HG03060 (cell line): Measurements from ENCODE around the gene COL5A1.

Experiments used
- ATAC-seq: cut with Tn5 transposase; IDR thresholded peaks from one replicate; pipeline ENCODE4 v1.9.1; 2021; ENCODE audit warnings: low read depth, moderate number of reproducible peaks; ENCODE audit not compliant: unreplicated experiment

The COL5A1 gene

DNA sequence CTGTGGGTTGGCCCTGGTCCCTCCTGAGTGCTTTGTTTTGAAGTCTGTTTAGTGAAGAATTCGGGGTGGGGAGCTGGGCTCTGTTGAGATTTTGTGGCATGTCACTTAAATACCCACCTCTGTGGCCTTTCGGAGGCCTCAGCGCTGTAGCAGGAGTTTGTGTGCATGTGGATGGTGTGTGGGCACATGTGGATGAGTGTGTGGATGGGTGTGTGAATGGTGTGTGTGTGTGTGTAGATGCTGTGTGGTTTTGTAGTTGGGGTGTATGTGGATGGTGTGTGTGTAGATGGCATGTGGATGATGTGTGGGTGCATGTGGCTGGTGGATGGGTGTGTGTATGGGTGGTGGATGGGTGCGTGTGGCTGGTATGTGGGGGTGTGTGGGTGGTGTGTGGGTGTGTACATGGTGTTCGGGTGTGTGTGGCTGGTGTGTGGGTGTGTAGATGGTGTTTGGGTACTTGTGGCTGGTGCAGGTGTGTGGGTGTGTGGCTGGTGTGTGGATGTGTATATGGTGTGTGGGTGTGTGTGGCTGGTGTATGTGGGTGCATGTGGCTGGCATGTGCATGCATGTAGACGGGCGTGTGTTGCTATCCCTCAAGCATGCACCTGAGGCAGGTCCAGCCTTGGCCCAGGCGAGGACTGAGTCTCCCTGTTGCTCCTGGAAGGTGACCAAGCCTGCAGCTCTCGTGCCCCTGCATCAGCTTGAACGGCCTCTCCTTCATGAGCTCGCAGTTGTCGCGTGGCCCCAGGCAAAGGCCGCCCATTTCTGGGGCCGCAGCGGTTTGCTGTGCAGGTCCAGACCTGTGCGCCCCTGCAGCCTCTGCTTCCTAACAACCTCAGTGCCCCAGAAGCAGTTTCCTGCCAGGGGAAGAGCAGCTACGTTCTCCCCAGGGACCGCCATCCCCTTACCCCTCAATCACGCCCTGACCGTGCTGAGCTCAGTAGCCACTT is 185.0 kb downstream of the COL5A1 start:
- ATAC-seq: no peak

DNA sequence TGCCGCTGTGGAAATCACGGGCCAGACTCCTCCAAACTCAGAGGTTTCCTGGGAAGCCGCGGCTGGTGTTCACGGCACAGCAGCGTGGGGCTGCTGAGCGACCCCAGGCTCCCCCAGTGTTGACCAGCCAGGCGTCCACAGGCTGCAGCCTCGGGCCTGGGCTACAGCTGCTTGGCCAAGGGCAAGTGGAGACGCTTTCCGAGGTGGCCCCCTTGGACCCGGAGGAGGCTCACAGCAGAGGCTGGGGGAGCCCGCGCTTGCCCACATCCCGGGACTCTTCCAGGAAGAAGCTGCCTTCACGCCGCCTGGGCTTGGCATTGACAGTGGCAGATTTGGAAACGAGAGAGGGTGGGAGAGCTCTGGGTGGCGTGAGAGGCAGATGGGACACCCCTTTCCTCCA is 186.0 kb downstream of the COL5A1 start:
- no peak for ATAC-seq

DNA sequence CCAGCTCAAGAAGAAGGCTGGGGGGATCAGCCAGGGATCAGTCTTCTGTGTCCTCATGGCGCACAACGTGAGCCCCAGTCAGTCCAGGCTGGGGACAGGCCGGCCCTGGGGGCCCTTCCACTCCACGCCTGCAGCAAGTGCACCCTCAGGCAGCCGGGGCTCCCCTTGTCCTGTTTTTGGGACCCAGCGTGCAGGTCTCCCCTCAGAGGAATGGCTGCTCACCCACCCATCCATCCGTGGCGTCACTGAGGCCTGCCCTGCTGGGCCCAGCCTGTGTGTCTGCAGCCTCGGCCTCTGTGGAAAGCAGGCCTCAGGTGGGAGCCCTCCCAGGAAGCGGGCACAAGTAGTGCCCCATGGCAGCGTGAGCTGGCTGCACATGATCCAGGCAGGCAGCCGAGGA is 186.4 kb downstream of the COL5A1 start:
- ATAC-seq: no peak

DNA sequence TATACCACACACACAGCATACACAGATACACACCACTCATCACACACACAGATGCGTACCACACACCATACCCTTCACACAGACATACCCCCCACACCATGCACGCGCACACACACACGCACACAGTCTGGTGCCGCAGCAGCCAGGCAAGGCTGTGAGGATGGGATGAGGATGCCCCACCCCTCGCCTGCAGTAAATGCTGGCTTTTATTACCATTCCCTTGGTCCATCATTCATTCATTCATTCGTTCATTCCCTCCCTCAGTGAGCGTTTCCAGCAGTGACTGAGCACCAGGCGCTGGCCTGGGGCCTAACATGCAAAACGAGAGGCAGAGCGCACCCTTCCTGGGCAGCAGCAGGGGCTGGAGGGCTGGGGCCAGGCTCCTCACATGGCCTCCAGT is 187.3 kb downstream of the COL5A1 start:
- no peak for ATAC-seq

DNA sequence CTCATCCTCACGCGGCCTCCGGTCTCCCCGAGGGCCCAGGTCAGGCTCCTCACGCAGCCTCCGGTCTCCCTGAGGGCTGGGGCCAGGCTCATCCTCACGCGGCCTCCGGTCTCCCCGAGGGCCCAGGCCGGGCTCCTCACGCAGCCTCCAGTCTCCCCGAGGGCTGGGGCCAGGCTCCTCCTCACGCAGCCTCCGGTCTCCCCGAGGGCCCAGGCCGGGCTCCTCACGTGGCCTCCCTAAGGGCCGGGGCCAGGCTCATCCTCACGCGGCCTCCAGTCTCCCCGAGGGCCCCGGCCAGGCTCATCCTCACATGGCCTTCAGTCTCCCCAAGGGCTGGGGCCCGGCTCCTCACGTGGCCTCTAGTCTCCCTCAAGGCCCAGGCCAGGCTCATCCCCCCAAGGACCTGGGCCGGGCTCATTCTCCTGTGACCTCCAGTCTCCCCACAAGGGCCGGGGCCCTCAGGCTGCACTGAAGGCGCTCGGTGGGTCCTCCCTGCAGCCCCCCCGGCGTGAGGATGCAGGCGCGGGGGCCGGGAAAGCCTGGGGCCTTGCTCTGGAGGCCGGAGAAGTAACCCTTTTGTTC is 187.8 kb downstream of the COL5A1 start:
- ATAC-seq: no peak

DNA sequence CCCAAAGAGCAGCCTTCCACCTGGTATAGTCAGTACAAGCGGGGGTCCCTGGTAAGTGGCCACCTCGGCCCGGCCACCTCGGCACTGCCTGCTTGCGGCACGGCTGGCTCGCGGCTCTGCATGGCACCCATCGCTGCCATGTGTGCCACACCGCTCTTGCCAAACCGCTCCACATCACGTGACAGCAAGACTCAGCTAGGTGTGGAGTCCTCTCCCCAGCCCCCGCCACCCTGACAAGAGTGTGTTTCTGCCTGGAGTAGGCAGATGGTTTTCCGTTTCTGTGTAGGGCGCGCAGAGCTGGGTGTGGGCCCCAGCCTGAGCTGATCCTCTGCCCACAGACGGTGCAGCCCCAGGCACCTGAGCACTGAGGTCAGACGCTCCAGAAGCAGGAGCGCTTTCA is 188.5 kb downstream of the COL5A1 start:
- ATAC-seq: no peak

DNA sequence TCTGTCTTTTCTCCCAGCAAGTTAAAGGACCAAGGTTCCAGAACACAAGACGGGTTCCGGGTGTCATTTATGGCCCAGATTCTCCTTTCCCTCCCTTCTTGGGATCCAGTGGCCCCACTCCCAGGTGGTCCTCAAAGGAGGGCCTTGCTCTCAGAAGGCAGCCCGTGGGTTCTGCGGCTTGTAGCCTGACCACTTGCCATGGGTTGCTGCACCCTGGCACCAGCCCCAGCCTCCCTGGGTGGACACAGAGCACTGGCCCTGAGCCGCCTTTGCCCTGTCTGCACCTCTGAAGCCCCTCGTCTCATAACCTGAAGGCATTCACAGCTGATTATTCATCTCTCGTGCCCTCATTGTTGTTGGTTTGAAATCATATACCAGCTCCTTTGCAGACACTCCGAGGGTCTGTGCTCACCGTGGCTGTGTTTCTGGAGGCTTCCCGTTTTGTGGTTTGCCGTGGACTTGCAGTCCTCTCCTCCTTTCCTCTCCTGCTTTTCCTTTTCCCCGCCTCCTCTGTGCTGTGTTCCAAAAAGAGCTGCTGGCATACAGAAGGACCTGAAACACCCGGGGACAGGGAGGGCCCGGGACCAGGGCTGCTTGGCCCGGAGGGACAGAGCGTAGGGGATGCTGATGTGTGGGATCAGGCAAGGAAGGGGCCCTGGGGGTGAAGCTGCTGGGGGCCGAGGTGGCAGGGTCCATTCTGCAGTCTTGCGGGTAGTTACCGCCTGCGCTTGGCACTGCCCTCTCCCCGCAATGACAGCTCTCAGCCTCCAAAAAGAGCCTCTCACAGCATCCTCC is 189.5 kb downstream of the COL5A1 start:
- ATAC-seq: no peak

DNA sequence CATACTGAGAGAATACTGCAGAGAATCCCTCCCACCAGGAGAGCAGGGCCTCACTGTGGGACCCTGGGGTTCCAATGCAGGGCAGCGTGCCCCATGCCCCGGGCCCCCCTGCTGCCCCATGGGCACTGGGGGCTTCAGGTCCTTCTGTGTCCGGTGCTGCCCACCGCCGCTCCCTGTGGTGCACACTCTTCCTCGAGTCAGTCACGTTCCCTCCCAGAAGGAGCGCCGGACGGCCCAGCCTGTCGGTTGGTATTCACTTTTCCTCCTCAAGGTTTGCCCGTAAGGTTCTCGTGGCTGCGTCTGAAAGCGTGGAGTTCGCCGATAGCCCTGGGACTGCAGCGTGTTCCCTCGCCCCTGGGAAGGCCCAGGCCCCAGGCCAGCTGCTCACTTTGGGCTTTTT is 190.9 kb downstream of the COL5A1 start:
- no peak for ATAC-seq

DNA sequence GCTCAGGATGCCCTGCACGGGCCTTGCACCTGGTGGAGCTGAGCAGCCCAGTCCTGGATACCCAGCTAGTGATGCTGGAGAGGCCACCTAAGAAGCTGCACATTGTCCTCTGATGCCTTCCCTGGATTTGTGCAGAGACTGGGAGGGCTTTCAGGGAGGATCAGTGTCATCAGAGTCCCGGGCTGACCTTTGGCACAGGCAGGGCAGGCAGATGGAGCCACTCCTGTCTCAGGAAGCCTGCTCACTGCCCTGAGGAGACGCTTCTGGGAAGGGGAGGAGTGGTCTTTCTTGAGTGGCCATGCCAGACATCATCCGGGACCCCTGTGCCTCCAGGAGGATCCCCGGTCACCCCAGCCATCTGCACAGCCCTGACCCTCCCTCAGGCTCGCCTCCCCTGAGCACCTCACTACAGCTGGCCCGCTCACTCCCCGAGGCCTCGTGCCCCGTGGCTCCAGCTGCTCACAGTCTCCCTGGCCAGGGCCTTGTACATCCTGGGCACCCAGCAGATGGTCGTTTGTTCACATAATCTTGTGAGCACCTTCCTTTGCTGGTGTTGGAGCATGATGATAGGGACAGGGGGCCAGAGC is 191.8 kb downstream of the COL5A1 start:
- ATAC-seq: no peak

DNA sequence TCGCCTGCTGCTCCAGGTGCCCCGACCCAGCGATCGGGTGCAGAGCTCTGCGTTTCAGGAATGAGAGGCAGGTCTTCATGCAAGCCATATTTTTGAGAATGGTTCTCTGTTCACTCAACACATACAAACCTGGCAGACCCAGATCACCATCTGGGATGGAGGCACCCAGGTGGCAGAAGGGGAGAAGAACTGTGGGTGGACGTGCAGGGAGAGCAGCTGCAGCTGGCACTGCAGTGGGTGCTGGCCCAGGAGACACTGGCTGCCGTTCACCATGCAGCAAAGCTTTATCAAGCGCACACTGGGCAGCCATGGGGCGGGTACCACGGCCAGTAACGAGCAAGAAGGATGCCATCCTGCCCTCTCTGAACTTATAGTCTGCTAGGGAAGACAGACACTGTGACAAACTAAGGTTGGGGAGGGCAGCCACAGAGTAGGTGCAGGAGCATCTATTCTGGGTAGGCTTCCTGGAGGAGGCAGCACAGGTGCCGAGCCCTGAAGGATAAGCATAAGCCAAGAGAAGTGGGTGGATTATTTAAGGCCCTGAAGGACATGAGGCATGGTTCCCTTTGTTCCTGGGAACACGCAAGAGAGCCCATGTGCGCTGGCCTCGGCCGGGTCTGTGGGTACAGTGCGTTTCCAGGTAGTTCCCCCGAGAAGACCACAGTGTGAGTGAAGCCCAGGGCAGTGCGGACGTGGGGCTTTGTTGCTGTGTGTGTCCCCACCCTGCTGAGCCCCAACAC is 192.8 kb downstream of the COL5A1 start:
- no peak for ATAC-seq

DNA sequence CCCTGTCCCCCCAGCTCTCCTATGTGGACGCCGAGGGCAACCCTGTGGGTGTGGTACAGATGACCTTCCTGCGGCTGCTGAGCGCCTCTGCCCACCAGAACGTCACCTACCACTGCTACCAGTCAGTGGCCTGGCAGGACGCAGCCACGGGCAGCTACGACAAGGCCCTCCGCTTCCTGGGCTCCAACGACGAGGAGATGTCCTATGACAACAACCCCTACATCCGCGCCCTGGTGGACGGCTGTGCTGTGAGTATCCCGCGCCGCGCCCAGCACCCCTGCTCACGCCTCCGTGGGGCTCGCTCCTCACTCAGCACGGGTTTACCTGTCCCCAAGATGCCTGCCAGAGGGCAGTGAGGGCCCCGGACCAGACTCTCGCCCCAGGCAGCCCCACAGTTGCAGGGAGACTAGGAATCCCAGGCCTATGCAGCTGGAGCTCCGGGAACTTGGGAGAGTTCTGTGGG is 193.4 kb downstream of the COL5A1 start:
- no peak for ATAC-seq

DNA sequence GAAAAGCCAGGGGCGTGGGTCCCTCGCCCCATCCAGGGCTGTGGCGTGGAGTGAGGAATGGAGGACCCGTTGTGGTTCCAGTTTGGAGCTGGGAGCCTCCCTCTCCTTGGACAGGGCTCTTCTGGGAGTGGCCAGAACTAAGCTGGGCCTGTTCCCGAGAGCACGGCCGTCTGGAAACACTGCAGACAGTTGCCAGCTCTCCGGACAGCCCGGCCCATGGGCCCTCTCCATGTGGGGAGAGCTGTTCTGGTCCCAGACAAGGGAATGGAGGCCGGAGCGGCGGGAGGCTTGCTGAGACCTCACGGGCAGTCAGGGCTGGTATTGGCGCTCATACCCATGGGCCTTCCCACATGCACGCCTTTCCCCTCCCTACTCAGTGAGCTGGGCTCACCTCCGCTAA is 193.8 kb downstream of the COL5A1 start:
- ATAC-seq: no peak

DNA sequence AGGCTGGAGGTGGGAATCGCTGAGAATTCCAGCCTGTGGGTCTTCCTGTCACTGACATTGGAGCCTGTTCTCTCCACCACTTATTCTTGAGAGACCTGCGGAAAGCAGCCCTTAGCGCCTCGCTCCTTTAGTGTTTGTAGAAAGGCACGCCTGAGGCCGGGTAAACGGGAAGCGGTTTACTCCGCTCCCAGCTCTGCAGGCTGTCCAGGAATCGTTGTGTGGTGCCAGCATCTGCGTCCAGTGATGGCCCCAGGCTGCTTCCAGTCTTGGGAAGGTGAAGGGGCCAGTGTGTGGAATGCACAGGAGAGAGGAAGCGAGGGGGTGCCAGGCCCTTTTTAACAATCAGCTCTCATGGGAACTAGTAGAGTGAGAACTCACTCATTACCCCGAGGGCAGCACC is 194.4 kb downstream of the COL5A1 start:
- ATAC-seq: no peak

DNA sequence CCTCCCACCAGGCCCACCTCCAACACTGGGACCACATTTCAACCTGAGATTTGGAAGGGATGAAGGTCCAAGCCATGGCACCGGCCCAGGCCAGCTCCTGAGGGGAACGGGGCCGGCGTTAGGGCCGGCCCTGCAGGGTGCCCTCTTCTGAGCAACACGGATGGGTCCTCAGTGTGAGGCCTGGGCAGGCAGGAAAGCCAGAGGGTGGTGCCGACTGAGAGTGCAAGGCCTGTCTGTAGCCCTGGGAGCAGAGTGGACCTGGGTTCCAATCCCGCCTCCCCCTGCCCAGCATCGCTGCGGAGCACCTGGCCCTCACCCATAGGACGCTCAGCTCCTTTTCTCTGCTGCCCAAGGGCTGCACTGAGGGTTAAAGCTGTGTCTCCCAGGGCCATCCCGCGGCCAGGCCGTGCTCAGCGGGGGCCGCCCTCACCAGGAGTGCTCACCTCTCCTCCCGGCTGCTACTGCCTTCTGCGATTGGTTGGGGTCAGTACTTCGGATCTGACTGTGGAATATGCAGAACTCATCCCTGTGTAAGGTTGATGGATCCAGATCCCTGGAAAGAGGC is 194.9 kb downstream of the COL5A1 start:
- ATAC-seq: no peak

DNA sequence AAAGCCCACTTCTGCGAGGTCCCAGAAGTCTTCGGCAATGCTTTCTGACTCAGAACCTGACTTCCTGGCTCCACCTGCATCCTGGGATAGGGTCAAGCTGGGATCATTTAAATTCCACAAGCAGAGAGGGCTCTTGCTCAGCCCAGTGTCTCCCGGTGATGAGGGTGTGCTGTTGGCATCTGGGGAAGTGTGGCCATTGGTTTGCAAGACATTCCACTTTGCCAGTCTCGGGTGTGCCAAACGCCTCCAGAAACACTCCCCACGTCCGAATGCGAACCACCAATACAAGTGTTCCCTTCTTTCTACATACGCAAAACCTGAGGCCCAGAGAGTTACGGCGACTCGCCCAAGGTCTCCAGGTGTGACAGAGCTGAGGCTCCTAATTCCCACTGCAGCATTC is 195.9 kb downstream of the COL5A1 start:
- ATAC-seq: no peak

DNA sequence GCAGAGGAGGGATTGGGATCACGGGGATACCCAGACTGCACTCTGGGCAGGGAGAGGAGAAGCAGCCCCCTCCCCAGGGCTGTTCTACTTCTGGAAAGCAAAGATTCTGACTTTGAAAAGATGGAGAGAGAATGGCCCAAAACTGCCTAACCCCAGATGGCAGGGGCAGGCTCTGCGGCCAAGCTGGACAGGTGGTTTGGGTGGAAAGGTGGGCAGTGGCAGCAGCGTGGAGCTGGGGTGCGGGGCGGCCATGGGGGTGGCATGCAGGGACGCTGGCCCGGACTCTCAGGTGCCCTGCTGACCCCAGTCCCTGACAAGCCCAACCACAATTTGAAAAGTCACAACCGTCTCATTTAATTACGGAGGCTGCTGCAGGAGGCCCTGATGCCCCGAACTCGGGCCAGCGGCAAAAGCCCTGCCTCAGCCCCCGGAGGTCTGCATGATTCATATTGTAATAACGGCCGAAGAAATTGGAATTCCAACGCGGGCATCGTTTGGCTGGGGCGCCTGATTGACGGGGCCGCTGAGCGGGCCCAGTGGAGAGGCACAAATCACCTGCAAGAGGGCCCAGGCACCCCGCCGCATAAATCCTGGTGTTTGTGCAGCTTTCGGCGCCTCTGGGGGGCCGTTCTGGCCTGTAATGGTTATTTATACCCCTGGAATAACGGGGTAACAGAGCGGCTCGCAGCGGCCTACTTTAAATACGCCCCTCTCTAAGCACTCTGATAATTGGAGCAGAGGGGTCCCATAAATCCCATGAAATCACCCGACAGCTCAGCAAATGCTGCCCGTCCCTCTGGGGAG is 197.2 kb downstream of the COL5A1 start:
- ATAC-seq: no peak

DNA sequence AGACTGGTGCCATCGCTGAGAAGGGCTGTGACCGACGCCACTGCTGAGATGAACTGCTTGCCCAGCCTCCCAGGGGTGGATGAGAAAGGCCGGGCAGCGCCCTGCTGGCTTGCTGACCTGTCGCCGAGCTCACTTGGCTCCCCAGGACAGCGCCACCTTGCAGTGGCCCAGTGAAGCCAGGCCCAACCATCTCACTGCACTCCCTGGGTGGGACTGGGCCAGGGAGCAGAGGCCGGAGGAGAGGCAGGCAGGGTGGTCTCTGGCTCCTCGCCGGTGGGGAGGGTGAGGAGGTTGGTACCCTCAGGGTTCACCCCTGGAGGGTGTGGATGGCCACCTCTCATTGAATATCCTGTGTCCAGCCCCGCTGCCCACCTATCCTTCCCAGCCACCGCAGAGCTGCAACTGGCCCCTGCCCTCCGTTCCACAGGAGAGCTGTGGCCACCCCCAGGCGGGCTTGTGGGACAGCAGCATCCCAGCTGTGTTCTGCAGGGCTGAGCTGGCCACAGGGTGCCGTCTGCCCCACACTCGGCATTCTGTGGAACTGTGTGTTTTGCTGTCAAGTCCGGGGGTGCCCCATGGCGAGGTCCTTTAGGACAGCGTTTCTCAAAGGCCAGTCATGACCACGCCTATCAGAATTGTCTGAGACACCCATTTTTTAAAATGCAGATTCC is 198.0 kb downstream of the COL5A1 start:
- ATAC-seq: no peak

DNA sequence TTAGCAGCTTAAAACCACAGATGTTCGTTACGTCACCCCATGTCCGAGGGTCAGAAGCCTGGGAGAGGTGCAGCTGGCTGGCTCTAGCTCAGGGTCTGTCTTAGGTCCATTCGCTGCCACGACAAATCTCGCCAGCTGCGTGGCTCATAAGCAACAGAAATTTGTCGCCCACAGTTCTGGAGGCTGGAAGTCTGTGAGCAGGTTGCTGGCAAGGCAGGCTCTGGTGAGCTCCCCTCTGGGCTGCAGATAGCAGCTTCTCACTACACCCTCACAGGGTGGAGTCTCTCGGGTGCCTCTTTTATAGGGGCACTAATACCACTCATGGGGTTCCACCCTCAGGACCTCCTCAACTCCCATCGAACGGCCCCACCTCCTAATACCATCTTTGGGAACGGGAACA is 198.9 kb downstream of the COL5A1 start:
- no peak for ATAC-seq
